Tibial nerve (tissue), 4 donors: ENCODE data around the gene TRAF3IP3. TPM values are rescaled to one million over a fixed set of nuclear protein-coding genes. Genes with fewer than 3 reads are reported as not detected.

Experiments
- DNase-seq, 2 donors: peaks; one replicate each; pipeline ENCODE4 v3.0.0-alpha.2; 2019; ENCODE audit warnings: low spot score in 2 of 2
- H3K27ac ChIP-seq, 4 donors: fragments of 200-600 bp; sonication (generic) in 3 of 4; one replicate each; pipeline ENCODE4 v1.5.1; 2017 to 2019; ENCODE audit warnings: mild to moderate bottlenecking in 1 of 4
- H3K27me3 ChIP-seq, 2 donors: fragments of 200-600 bp; sonication (generic) in 1 of 2; one replicate each; pipeline versions ENCODE4 v1.5.1 to v1.6.0; 2017 to 2019
- H3K36me3 ChIP-seq, 3 donors: fragments of 200-600 bp; sonication (generic); one replicate each; pipeline ENCODE4 v1.5.1; 2018 to 2019
- H3K4me1 ChIP-seq, 4 donors: fragments of 200-600 bp; sonication (generic) in 3 of 4; one replicate each; pipeline ENCODE4 v1.5.1; 2017 to 2019
- H3K4me3 ChIP-seq, 4 donors: fragments of 200-600 bp; sonication (generic) in 3 of 4; one replicate each; pipeline ENCODE4 v1.5.1; 2017 to 2019; ENCODE audit warnings: mild to moderate bottlenecking in 1 of 4, moderate library complexity in 1 of 4
- H3K9me3 ChIP-seq, 4 donors: fragments of 200-600 bp; sonication (generic) in 3 of 4; one replicate each; pipeline ENCODE4 v1.5.1; 2017 to 2019
- EP300 ChIP-seq, 2 donors: sonication (generic); formaldehyde crosslinking; IDR thresholded peaks; one replicate each; pipeline ENCODE4 v1.6.1; 2017; ENCODE audit warnings: antibody characterized with exemption in 2 of 2, mild to moderate bottlenecking in 1 of 2
- POLR2A ChIP-seq, 2 donors: fragments of 450-650 bp; IDR thresholded peaks; one replicate each; pipeline ENCODE4 v1.6.1; 2017; ENCODE audit warnings: antibody characterized with exemption in 2 of 2, mild to moderate bottlenecking in 2 of 2, moderate library complexity in 2 of 2
- WGBS, 2 donors: methylation state at CpG; one replicate each; pipeline ENCODE4 v1.1.5; 2018; 5-methylcytosine and 5-hydroxymethylcytosine counted together
- total RNA-seq, 4 donors: library from RNA; depleted of rRNA; stranded (reverse); fragments of >200 nt; gene quantifications; one replicate each; pipeline ENCODE4 v1.1.0, GENCODE V29; 2016
- TF ChIP-seq, protein P1 (sequence below), 5 experiments: fragments of 200-600 bp in 3 of 5; fragments of 450-650 bp in 2 of 5; sonication (generic) in 3 of 5; IDR thresholded peaks; one replicate each; pipeline ENCODE4 v1.5.1; 2016 to 2019; ENCODE audit warnings: antibody characterized with exemption in 5 of 5, mild to moderate bottlenecking in 3 of 5, moderate library complexity in 2 of 5

TRAF3IP3 gene
- total RNA-seq, 4 donors from 2014 or later = 0.87 to 8.0 (median 2.3) TPM

DNA sequence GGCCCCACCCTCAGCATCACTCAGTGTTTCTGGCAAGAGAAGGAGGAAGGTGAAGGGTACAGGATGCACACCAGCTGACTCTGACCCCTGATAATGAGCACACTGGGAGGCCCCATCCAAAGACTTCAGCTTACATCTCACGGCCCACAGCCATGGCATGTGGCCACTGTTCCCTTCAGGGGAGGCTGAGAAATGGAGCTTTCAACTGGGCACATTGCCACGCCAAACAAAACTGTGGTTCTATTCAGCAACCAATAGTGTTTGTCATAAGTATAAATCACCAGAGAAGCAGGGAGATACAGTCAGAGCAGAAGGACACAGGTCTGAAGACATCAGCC is 12.7 kb upstream of the TRAF3IP3 start:
- peak; percentile 26 to 63 for DNase-seq
- TF ChIP-seq, protein P1, sequence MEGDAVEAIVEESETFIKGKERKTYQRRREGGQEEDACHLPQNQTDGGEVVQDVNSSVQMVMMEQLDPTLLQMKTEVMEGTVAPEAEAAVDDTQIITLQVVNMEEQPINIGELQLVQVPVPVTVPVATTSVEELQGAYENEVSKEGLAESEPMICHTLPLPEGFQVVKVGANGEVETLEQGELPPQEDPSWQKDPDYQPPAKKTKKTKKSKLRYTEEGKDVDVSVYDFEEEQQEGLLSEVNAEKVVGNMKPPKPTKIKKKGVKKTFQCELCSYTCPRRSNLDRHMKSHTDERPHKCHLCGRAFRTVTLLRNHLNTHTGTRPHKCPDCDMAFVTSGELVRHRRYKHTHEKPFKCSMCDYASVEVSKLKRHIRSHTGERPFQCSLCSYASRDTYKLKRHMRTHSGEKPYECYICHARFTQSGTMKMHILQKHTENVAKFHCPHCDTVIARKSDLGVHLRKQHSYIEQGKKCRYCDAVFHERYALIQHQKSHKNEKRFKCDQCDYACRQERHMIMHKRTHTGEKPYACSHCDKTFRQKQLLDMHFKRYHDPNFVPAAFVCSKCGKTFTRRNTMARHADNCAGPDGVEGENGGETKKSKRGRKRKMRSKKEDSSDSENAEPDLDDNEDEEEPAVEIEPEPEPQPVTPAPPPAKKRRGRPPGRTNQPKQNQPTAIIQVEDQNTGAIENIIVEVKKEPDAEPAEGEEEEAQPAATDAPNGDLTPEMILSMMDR (IDR thresholded peaks at IDR 0.05) = no peak
- TF ChIP-seq POLR2A (IDR thresholded peaks at IDR 0.05) (no peak), EP300 (IDR thresholded peaks at IDR 0.05) (peak in 1 of 2 donors; percentile 59)
- 39 to 69% methylated on average over 2 of the region's 2 CpGs for WGBS, 2 donors
- Histone ChIP-seq H3K9me3 (no peaks in the 10 kb centered on the region), H3K4me1 (peaks cover 0 to 29% (median 5%) of the 10 kb centered on the region in 4 donors), H3K36me3 (no peaks in the 10 kb centered on the region), H3K4me3 (no peak overlapping the region), H3K27ac (peak overlapping the region in 2 of 4 donors; percentile 77 to 80), H3K27me3 (no peaks in the 10 kb centered on the region)

GRCh38 chr1:209746451-209747165 is 9.2 kb upstream of the TRAF3IP3 start:
- DNase-seq = no peak
- no peak overlapping the region for H3K4me3 ChIP-seq
- peaks cover 0 to 27% (median 5%) of the 10 kb centered on the region in 4 donors for H3K4me1 ChIP-seq
- no peak for TF ChIP-seq POLR2A (IDR thresholded peaks at IDR 0.05)
- TF ChIP-seq, protein P1 (IDR thresholded peaks at IDR 0.05) = no peak
- TF ChIP-seq EP300 (IDR thresholded peaks at IDR 0.05) = no peak
- WGBS, 2 donors = 78 to 86% methylated on average over 4 of the region's 4 CpGs
- H3K9me3 ChIP-seq = no peaks in the 10 kb centered on the region
- no peaks in the 10 kb centered on the region for H3K36me3 ChIP-seq
- no peak overlapping the region for H3K27ac ChIP-seq
- no peaks in the 10 kb centered on the region for H3K27me3 ChIP-seq

DNA sequence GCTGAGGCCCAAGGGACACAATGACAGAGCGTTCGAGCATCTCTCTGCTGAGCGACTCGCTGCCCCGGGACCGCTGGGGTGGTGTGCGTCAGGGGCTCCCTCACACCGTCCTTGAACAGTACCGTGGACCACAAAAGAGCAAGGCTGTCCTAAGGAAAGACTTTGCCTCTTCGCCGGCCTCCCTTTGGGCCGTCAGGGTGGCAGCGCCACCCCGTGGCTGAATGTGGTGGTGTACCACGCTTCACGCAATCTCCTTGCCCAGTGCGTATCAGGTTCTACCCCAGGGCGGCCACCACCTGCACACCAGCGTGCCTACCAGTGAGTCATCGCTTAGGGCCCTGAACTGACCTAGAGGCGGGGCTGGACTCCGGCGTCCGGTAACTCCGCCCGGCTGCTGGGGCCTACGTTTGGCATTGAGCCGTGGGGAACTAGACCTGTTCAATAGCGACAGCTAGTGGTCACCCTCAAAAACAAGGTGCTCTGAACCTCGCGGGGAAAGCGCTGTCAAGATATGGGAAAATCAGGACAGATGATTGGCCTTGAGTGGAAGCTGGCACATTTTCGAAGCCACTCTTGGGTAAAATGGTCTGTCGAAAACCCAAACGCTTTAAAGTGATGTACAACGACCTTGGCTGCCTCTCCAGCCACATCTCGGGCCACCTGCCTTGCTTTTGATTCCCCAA is 8.1 kb upstream of the TRAF3IP3 start:
- H3K4me3 ChIP-seq = peak overlapping the region in 2 of 4 donors; percentile 40 to 43
- WGBS, 2 donors = 15 to 22% methylated on average over 30 to 35 of the region's 37 CpGs

DNA sequence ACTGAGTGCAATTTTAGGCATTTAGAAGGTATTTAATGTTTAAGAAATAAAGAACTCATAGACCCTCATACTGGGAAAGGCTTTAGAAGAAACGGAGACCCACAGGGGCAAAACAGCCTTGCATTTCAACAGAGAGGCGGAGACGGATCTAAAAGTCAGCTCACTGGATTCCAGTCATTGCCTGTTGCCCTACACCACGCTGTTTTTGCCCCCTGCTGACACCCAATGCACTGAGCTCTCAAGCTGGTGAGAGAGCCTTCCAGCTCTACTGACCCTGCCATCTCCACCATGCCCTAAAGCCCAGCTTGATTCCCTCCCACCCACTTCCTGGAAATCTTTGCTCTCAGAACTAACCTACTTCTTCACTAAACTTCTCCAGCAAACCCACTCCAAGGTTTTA is 7.2 kb upstream of the TRAF3IP3 start:
- Histone ChIP-seq H3K27ac (no peak overlapping the region), H3K4me3 (no peak overlapping the region), H3K36me3 (no peaks in the 10 kb centered on the region), H3K27me3 (no peaks in the 10 kb centered on the region), H3K4me1 (peaks cover 0 to 11% (median 2%) of the 10 kb centered on the region in 4 donors), H3K9me3 (no peaks in the 10 kb centered on the region)
- 66 to 72% methylated on average over 4 of the region's 4 CpGs for WGBS, 2 donors
- no peak for TF ChIP-seq POLR2A (IDR thresholded peaks at IDR 0.05)
- no peak for TF ChIP-seq EP300 (IDR thresholded peaks at IDR 0.05)
- DNase-seq = no peak

More for the DNA sequence above, 8.1 kb upstream of the TRAF3IP3 start:
- no peaks in the 10 kb centered on the region for H3K9me3 ChIP-seq
- H3K27ac ChIP-seq = peak overlapping the region in 3 of 4 donors; percentile 4 to 52 (median 48)
- TF ChIP-seq POLR2A (IDR thresholded peaks at IDR 0.05) = no peak
- TF ChIP-seq EP300 (IDR thresholded peaks at IDR 0.05) = peak; percentile 43 to 75
- TF ChIP-seq, protein P1 (IDR thresholded peaks at IDR 0.05) = peak; percentile 82 to 99 (median 87)
- H3K4me1 ChIP-seq = peaks cover 0 to 16% (median 3%) of the 10 kb centered on the region in 4 donors
- no peaks in the 10 kb centered on the region for H3K36me3 ChIP-seq
- peak; percentile 76 to 83 for DNase-seq
- H3K27me3 ChIP-seq = no peaks in the 10 kb centered on the region

GRCh38 chr1:209749205-209749604 is 6.6 kb upstream of the TRAF3IP3 start:
- H3K36me3 ChIP-seq = no peaks in the 10 kb centered on the region
- H3K4me3 ChIP-seq = no peak overlapping the region
- no peak overlapping the region for H3K27ac ChIP-seq
- no peaks in the 10 kb centered on the region for H3K9me3 ChIP-seq
- no peaks in the 10 kb centered on the region for H3K27me3 ChIP-seq
- no peak for DNase-seq
- TF ChIP-seq, protein P1 (IDR thresholded peaks at IDR 0.05) = no peak
- no peak for TF ChIP-seq POLR2A (IDR thresholded peaks at IDR 0.05)
- no peak for TF ChIP-seq EP300 (IDR thresholded peaks at IDR 0.05)
- peaks cover 0 to 11% (median 2%) of the 10 kb centered on the region in 4 donors for H3K4me1 ChIP-seq
- WGBS, 2 donors = 71 to 72% methylated on average over 2 of the region's 2 CpGs
